HG03342 (cell line): ENCODE measurements around the gene CCDC149.
"Not testable (repeated sequence)": the region's sequence is repeated elsewhere in the genome, so short reads cannot be mapped to it uniquely, and the experiment has no call there.

Experiments used
- ATAC-seq: cut with Tn5 transposase; IDR thresholded peaks from one replicate; pipeline ENCODE4 v1.9.1; 2021; ENCODE audit warnings: mild to moderate bottlenecking, moderate library complexity; ENCODE audit not compliant: unreplicated experiment

CCDC149 gene

DNA sequence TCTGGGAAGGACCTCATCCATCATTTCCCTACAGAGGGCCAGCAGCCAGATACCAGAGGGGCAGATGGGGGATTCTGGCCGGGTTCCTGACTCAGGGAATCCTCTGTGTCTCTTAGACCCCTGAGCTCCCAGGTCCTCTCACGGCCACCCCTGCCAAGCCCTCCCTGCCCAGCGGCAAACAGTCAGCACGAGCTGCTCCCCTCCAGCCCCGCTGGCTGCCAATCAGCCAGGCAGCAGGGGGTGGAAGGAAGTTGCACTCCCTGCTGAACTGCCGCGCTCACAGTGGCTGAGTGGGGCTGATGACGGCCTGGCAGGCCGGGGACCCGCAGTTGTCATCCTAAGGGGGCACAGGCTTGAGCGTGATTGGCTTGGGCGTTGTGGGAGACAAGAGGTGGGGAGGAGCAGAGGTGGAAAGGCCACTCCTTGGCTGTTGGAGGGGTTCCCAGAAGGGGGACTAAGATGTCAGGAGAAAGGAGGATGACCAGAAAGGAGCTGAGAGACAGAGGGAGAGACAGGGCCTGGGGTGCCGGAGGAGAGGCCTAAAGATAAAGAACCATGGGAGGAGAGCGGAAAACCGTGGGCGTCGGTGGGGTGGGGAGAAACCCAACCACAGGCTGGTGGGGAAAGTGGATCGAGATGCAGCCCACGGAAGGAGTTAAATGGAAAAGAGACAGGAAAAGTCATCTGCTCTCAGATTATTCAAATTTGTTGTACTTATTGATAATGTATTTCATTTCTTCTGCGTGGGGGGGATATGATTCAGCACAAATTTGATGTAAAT lies 4.4 kb upstream of the CCDC149 start:
- no peak for ATAC-seq

DNA sequence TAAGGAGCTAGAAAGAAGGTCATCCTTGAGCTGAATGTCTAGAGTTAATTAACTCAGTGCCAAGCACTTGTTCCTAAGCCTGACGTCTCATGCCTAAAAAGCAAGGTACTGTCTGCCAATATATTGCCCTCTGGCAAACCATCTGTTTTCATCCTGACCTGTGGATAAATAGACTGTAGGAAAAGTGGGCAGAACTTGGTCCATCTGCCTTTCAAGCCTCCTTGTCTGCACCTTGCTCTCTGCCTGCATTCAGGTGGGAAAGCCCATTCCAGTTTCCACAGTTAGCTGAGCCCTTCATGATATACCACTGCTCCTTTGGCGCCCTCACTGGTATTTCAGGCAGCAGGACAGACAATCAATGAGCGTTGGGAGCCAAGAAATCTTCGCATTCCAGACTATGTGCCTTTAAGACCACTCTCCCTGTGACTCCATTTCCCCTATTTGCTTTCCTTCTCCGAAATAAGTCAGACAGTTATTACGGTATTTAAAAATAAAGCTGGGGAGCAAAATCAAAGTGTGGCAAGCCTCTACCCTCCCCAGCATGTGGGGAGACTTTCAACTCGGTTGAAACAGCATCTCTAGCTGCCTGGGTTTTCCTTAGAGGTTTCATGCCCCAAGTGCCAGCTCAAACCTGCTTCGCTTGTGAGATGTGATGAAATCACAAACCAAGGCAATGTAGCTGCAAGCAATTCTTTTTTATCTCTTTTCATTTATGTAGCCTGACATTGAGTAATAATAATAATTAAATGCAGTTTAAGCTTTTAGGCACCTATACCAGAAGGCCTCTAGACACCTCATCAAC lies 2.5 kb upstream of the CCDC149 start:
- no peak for ATAC-seq

DNA sequence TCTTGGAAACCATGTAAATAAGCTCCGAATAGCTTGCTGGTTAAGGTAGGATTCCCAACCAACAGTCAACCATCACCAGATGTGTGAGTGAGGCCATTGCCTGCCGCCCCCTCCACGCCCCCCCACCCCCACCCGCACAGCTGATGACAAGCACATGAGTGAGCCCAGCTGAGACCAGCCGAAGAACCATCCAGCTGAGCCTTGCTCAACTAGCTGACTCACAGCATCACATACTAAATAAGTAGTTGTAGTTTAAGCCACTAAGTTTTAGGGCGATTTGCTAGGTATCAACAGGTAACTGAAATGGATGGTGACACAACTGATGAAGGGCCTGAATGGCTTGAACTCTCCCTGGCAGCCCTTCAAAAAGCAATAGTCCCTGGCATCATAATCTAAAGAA lies 1.6 kb upstream of the CCDC149 start:
- no peak for ATAC-seq

DNA sequence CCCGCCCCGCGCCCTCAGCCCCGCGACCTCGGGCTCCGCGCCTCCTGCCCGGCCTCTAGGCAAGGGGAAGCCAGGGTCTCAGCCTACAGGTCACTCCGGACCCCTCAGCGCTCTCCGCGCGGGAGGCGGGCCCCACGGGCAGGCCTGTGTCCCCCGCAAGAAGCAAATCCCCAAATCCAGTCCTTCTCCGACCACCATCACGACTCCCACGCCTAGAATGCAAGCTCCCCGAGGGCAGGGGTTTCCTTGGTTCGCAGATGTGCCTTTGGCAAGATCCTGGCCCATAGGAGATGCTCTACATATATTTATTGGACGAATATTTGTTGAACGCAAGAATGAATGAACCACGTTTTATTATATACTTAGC lies 260 bp upstream of the CCDC149 start:
- ATAC-seq = no peak

DNA sequence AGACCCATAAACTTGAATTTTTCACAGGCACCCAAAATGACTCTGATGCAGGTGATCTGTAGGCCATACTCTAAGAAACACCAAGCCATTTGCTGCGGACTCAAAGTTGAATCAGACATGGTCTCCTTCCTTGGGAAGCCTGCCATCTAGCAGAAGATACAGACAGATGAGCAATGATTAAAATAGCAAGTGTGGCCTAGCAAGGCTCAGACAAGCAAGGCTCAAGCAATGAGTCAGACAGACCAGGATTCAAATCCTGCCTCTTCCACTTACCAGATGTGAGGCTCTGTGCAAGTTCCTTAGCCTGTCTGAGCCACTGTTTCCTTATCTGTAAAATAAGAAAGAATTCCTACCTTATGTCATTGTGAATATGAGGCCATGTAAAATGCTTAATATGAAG lies 2.3 kb downstream of the CCDC149 start:
- ATAC-seq = no peak

DNA sequence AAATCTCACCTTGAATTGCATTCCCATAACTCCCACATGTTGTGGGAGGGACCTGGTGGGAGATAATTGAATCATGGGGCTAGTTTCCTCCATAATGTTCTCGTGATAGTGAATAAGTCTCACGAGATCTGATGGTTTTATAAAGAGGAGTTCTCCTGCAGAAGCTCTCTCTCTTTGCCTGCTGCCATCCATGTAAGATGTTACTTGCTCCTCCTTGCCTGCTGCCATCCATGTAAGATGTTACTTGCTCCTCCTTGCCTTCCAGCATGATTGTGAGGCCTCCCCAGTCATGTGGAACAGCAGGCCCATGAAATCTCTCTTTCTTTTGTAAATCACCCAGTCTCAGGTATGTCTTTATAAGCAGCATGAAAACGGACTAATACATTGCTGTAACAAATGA lies 3.2 kb downstream of the CCDC149 start:
- not testable (repeated sequence) for ATAC-seq

DNA sequence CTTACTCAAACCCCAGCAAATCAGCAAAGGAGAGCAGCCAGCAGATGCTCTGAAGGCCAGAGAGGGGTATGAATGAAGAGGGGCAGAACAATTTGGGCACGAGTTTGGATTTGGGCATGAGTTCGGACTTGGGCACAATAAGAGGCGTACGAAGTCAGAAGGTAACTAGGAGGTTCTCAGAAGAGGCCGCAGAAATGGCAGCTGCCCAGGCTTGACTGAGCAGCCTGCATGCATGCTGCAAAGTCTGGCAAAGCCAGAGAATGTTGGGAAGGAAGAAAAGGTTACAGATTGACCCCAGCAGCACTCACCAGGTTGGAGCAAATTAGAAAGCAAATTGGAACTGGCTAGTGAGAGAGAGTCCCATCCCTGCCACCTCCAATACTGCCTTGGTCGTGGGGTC lies 15.2 kb downstream of the CCDC149 start:
- ATAC-seq = no peak

DNA sequence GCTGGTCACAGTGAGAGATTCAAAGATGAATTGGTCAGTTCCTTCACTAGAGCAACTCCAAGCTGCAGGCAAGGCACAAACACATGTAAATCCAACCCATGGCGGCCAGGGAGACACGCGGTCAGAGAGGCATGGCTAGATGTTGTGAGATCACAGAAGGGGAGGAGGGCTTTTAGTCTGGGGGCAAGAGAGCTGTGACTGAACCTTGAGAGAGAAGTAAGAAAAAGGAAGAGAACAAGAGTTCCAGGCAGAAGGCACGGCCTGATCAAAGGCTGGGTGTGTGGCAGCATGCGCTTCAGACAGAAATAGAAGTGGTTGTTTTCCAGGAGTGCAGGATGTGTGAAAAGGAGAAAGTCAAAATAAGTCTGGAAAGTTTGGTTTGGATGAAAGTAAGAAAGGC lies 15.9 kb downstream of the CCDC149 start:
- no peak for ATAC-seq

DNA sequence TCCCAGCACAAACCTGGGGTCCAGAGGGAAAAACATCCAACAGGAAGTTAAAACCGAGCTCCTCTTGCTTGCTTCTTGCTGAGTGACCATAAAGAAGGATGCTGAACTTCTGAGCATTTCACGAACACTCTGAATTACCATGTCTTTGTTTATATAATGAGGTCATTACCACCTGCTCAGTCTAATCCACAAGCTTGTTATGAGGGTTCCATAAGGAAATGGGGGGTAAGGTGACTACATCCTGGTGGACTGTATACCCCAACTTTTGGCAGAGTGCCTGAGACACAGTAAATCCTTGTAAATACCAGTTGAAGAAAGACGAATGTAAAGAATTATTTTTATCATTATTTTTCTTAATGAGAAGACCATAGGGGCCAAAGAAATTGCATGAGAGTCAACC lies 16.8 kb downstream of the CCDC149 start:
- no peak for ATAC-seq

DNA sequence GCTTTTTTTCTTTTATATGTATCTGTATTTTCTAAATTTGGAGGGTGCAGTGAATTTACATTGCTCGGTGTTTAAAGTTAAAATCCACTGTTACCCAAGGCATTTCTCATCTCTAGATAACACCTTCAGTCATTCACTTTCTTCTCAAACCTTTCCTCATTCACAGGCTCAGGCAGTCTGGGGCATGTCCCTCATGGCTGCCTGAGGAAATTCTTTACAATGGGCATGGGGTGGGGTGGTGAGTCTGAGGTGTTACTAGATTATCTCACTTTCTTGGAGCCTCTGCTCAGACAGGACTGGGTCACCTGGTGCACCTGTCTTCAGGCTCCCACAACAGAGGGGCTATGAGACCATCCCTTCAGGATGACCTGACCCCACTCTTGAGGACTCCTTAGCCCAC lies 17.4 kb downstream of the CCDC149 start:
- ATAC-seq = no peak

DNA sequence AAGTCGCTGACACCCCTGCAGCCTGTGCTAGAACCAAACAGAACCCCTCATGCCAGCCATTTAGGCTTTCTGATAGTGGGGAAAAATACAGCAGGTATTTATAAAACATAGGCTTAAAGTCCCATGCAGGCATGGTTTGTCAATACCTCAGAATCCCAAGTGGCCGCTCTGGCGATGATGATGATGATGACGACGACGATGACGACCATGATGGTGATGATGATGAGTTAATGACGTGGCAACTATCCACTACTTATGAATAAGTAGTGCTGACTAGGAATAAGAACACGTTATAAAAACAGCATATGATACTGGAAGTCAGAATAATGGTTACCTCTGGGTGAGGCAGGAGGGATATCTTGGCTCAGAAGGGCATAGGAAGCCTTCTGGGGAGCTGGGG lies 18.0 kb downstream of the CCDC149 start:
- no peak for ATAC-seq

DNA sequence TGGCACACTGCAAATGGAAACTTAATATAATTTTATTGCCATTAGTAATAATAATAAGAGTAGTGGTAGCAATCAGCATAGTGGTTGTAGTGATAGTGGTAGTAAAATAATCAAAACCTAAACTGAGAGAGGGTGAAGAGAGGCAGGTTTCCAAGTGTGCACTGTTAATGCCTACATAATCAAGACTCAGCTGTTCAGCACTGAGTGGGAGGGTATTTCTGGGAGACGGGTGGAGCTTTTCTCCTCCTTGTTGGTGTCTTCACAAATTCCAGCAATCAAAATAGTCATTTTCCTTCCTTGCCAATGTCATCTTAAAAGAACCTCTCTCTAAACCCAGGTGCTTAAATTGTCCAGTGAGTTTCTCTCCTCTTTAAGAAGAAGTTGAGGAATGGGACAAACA lies 18.6 kb downstream of the CCDC149 start:
- no peak for ATAC-seq

DNA sequence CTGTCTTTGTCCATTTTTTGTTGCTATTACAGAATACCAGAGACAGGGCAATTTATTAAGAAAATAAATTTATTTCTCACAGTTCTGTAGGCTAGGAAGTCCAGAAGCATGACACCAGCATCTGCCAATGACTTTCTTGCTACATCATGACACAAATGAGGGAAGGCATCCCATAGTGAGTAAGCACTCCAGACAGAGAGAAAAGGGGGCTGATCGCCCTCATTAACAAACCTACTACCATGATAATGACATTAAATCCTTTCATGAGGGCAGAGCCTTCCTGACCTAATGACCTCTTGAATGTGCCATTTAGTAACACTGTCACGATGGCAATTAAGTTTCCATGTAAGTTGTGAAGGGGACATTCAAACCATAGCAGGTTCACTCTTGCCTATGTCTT lies 20.1 kb downstream of the CCDC149 start:
- no peak for ATAC-seq

DNA sequence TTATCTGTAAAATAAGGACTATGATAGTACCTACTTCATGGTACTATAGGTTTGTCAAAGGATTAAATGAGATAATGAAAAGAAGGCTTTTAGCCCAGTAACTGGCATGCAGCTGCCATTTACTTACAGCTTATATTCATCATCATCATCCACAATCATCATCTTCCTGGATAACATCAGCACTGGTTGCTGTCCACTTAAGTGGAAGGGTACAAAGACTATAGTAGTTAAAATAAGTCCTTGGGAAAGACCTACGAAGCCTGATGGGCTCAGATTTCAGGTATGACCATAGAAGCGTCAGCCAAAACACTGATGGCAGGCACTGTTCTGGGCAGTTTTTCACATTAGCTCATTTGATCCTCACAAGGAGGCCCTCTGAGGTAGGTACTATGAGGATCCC lies 20.6 kb downstream of the CCDC149 start:
- no peak for ATAC-seq

DNA sequence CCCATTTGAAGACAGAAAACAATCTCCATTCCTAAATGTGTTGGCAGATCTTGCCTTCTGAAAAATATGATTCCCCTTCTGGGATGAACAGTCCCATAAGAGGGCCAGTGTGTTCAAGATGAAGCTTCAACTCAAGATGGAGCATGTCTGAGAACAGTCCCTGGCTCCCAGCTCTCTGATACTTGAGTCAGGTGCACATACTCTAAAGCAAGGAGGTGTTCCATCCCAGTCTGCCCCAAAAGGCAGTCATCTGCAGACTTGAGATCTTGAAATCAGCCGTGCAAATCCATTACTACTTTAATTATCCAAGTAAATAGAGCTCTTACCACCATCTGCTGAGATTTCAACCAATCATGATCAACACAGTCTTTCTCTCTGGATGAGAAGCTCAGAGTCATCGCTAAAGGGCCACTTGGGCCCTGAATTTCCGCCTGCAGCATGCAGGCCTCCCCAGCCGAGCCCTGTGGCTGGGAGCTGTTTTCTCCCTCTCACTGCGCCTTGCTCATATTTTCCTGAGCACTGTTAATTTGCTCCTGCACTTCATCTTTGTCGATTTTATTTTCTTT lies 22.2 kb downstream of the CCDC149 start:
- ATAC-seq = no peak

DNA sequence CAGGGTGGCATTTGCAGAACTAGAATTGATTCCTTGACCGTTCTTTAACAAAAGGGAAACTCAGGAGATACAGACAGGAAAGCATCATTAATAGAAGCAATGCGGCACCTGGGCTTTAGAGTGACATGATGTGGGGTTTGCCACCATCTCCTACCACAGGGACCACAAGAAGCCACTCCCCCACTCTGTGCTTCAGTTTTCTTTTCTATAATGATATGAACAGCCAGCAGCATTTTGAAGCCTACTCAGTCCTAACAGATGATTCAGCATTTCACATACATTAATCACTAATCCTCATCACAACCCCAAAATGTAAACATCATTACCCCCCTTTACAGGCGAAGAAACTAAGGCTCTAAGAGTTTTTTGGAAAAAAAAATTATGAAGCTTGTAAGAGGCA lies 22.9 kb downstream of the CCDC149 start:
- no peak for ATAC-seq

DNA sequence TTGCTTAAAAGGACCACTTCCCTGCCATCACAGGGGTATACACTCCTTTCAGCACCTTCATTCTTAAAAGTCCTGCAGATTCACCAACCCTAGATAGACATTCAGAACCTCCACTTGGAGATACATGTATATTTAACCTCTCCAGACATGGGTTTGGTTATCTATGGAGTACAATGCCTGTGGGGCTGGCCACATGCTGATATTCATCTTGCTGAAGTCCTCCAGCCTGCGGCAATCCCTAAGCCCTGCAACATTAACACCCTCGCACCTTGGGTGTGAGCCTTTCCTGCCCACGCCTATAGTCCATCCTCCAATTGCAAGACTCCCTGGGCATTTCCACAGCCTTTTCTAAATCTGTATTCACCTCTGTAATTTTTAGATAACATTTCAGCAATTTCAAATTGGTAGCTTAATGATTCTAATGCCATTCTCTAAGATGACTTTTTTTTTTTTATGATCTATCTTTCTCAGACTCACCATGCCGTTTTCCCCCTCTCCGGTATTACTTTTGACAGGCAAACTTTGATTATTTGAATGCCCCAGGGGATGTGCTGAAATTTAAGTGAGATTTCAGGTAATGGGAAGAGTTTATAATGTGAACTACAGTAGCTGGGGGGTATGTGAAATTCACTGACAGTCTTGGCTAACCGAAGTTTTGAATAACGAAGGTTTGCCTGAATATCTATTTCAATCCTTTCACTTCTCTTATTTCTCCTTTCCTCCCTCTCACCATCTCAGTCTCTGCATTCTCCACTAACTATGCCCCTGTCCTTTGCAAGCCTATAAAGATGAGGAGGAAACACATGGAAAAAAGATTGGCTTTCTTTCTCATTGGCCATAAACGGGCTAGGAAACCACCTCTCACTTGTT lies 24.1 kb downstream of the CCDC149 start:
- ATAC-seq = no peak

DNA sequence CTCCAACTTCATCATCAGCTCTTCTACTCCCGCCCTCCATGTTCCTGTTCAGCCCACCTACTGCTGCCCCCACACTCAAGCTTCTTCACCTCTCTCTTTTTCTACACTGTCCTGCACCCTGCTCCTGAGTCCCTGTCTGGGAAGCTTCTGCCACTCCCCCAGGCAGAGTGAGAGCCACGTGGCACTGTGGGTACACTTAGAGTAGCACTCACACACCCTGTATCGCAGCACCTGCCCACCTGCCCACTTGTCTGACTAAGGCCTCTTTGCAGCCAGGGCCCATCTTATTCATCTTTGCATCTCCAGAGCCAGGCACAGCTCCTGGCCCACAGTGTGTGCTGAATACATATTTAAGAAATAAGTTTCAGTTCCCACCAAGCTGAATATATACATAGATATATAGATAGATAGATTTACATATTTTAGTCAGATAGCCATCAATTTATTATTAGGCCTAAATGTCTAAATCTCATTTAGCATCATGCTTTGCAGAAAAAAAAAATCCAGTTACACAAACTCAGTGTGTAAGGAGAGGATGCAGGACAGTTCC lies 24.9 kb downstream of the CCDC149 start:
- ATAC-seq = no peak

DNA sequence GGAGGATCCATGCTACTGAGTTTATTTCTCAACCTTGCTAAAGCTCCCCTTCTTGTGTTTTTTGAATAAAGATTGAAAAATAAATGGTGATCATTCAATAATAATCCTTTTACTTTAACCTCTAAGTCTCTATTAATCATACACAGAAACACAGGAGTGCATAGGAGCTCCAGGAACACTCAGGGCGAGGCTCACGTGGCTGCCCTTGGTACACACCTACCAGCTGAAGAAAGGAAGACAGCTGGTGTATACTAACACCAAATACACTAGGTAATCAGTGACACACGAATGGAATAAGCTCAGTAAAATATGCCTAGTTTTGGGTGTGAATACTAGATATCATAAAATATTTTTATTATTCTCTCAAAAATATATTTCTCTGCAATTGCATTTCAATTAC lies 26.2 kb downstream of the CCDC149 start:
- ATAC-seq = no peak

DNA sequence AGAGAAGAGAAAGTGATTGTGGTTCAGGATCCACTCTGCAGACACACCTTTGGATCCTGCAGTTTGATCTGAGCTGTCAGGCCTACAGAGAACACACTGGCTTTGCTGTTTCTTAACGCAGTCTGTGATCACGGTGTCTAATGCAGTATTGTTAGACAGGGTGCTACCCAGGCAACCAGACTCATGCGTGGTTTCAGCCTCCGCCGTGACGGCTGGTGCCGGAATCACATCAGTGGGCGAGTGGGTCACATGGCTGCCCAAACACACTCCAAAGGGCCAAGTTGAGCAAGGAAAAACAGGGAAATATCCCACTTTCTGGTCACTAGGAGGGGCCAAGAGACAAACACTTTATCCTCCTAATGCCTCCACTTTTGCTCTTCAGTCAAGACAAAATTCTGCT lies 27.5 kb downstream of the CCDC149 start:
- ATAC-seq = no peak

DNA sequence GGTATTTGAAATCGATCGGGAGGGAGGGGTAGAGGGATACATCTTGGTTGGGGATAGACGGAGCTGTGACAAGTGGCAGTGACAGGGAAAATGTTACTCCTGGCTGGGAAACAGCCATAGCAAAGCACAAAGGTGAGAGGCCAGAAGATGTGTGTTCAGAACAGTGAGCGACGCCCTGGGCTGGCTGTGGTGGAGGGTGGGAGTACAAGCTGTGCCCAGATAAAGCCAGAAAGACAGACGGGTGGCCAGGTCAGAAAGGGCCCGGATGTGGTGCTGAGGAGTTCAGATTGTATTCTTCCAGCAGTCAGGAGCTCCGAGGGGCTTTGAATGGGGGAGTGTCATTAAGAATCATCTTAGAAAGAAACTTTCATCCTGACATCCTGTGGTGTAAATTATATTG lies 27.9 kb downstream of the CCDC149 start:
- ATAC-seq = no peak
